ENCODE data around the gene BCAS3. TPM values are rescaled to one million over a fixed set of nuclear protein-coding genes. Genes with fewer than 3 reads are reported as not detected.
"Not testable (repeated sequence)": the region's sequence is repeated elsewhere in the genome, so short reads cannot be mapped to it uniquely, and the experiment has no call there.

BCAS3 gene
- polyA plus RNA-seq, 1 donor from 2014 or later = 21.6 TPM

GRCh38 chr17:60671482-60671881, 6.2 kb upstream of the BCAS3 start:
- TF ChIP-seq SMC3 (conservative IDR thresholded peaks at IDR 0.05; ENCODE audit: poor library complexity) = no peak
- TF ChIP-seq EP300 (conservative IDR thresholded peaks at IDR 0.05; ENCODE audit: poor library complexity, severe bottlenecking) = no peak
- TF ChIP-seq EZH2 (IDR thresholded peaks at IDR 0.05; ENCODE audit: borderline replicate concordance, insufficient read depth, low read length, poor library complexity, severe bottlenecking) = no peak
- no peak for TF ChIP-seq MXI1 (conservative IDR thresholded peaks at IDR 0.05; ENCODE audit: poor library complexity, severe bottlenecking)
- Histone ChIP-seq H3F3A (ENCODE audit: insufficient read depth, low read length, poor library complexity, severe bottlenecking) (no peaks in the 10 kb centered on the region), H3K9ac (ENCODE audit: low read length) (no peak overlapping the region), H4K20me1 (ENCODE audit: insufficient read depth) (no peaks in the 10 kb centered on the region), H3K4me3 (ENCODE audit: low read length) (no peak overlapping the region), H3K4me2 (ENCODE audit: low read length) (no peak overlapping the region), H2AFZ (ENCODE audit: low read depth, low read length) (no peak overlapping the region), H3K36me3 (ENCODE audit: insufficient read depth, low read length) (no peaks in the 10 kb centered on the region), H3K9me2 (ENCODE audit: insufficient read depth, low read length) (no peaks in the 10 kb centered on the region), H3K79me2 (replicated peaks; ENCODE audit: insufficient read depth, low read length) (no peaks in the 10 kb centered on the region), H3K27ac (ENCODE audit: low read length) (no peak overlapping the region), H3K27me3 (ENCODE audit: insufficient read depth, low read depth, low read length) (no peaks in the 10 kb centered on the region), H3K9me3 (ENCODE audit: low read length) (no peaks in the 10 kb centered on the region)

GRCh38 chr17:60674637-60675036, 3.0 kb upstream of the BCAS3 start:
- not testable (repeated sequence) for H3F3A ChIP-seq (ENCODE audit: insufficient read depth, low read length, poor library complexity, severe bottlenecking); H2AFZ ChIP-seq (ENCODE audit: low read depth, low read length); H3K79me2 ChIP-seq (replicated peaks; ENCODE audit: insufficient read depth, low read length); H3K9me2 ChIP-seq (ENCODE audit: insufficient read depth, low read length); H4K20me1 ChIP-seq (ENCODE audit: insufficient read depth); H3K27me3 ChIP-seq (ENCODE audit: insufficient read depth, low read depth, low read length); H3K9ac ChIP-seq (ENCODE audit: low read length); H3K36me3 ChIP-seq (ENCODE audit: insufficient read depth, low read length); H3K27ac ChIP-seq (ENCODE audit: low read length); H3K9me3 ChIP-seq (ENCODE audit: low read length); H3K4me3 ChIP-seq (ENCODE audit: low read length); H3K4me2 ChIP-seq (ENCODE audit: low read length)

- Histone ChIP-seq H3K4me3 (ENCODE audit: low read length) (no peak overlapping the region), H3K27me3 (ENCODE audit: insufficient read depth, low read depth, low read length) (no peaks in the 10 kb centered on the region), H2AFZ (ENCODE audit: low read depth, low read length) (no peak overlapping the region), H3K27ac (ENCODE audit: low read length) (no peak overlapping the region), H3F3A (ENCODE audit: insufficient read depth, low read length, poor library complexity, severe bottlenecking) (no peaks in the 10 kb centered on the region), H3K9me3 (ENCODE audit: low read length) (no peaks in the 10 kb centered on the region), H3K4me2 (ENCODE audit: low read length) (no peak overlapping the region), H3K9ac (ENCODE audit: low read length) (no peak overlapping the region), H3K9me2 (ENCODE audit: insufficient read depth, low read length) (no peaks in the 10 kb centered on the region), H4K20me1 (ENCODE audit: insufficient read depth) (no peaks in the 10 kb centered on the region), H3K36me3 (ENCODE audit: insufficient read depth, low read length) (no peaks in the 10 kb centered on the region), H3K79me2 (replicated peaks; ENCODE audit: insufficient read depth, low read length) (peaks cover 4% of the 10 kb centered on the region)
- TF ChIP-seq EZH2 (IDR thresholded peaks at IDR 0.05; ENCODE audit: borderline replicate concordance, insufficient read depth, low read length, poor library complexity, severe bottlenecking) (no peak), EP300 (conservative IDR thresholded peaks at IDR 0.05; ENCODE audit: poor library complexity, severe bottlenecking) (no peak), MXI1 (conservative IDR thresholded peaks at IDR 0.05; ENCODE audit: poor library complexity, severe bottlenecking) (no peak), REST (IDR thresholded peaks at IDR 0.05; ENCODE audit: borderline replicate concordance) (no peak), SMC3 (conservative IDR thresholded peaks at IDR 0.05; ENCODE audit: poor library complexity) (no peak), RAD21 (conservative IDR thresholded peaks at IDR 0.05) (no peak), TAF1 (IDR thresholded peaks at IDR 0.05; ENCODE audit: low read depth) (no peak), POLR2AphosphoS5 (IDR thresholded peaks at IDR 0.05) (no peak), CTCF (IDR thresholded peaks at IDR 0.05; ENCODE audit: poor library complexity, severe bottlenecking) (no peak)
Measured at GRCh38 chr17:60675997-60676396, 1.7 kb upstream of the BCAS3 start.
